Measurements from ENCODE around the gene ZCWPW2. TPM values are rescaled to one million over a fixed set of nuclear protein-coding genes. Genes with fewer than 3 reads are reported as not detected.

Gene ZCWPW2, protein sequence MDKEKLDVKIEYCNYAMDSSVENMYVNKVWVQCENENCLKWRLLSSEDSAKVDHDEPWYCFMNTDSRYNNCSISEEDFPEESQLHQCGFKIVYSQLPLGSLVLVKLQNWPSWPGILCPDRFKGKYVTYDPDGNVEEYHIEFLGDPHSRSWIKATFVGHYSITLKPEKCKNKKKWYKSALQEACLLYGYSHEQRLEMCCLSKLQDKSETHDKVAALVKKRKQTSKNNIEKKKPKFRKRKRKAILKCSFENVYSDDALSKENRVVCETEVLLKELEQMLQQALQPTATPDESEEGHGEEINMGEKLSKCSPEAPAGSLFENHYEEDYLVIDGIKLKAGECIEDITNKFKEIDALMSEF
- total RNA-seq (1 to 10 TPM; 1.2 to 6.4 (median 3.0) TPM), polyA plus RNA-seq (under 1 TPM in 2 of 3 donors, not detected in 1; 0.25 to 0.92 TPM)

GRCh38 chr3:28348629-28349468, at the start of gene ZCWPW2, which contains the start of gene AZI2:
Gene ZCWPW2, plus strand, starts transcription at chr3:28348721. Its CDS starts 64,348 bp downstream, at chr3:28413069.
Gene AZI2, minus strand, starts transcription at chr3:28348824. Its CDS starts 8,207 bp downstream, at chr3:28340617.
- TF ChIP-seq POLR2A (IDR thresholded peaks at IDR 0.05) (peak; percentile 63 to 78), EP300 (IDR thresholded peaks at IDR 0.05) (peak in 1 of 4 donors; percentile 24), POLR2AphosphoS5 (IDR thresholded peaks at IDR 0.05) (peak; percentile 86 to 95 (median 88))
- TF ChIP-seq, protein P1, sequence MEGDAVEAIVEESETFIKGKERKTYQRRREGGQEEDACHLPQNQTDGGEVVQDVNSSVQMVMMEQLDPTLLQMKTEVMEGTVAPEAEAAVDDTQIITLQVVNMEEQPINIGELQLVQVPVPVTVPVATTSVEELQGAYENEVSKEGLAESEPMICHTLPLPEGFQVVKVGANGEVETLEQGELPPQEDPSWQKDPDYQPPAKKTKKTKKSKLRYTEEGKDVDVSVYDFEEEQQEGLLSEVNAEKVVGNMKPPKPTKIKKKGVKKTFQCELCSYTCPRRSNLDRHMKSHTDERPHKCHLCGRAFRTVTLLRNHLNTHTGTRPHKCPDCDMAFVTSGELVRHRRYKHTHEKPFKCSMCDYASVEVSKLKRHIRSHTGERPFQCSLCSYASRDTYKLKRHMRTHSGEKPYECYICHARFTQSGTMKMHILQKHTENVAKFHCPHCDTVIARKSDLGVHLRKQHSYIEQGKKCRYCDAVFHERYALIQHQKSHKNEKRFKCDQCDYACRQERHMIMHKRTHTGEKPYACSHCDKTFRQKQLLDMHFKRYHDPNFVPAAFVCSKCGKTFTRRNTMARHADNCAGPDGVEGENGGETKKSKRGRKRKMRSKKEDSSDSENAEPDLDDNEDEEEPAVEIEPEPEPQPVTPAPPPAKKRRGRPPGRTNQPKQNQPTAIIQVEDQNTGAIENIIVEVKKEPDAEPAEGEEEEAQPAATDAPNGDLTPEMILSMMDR (IDR thresholded peaks at IDR 0.05): peak in 1 of 4 experiments; percentile 18
- Histone ChIP-seq H3K4me3 (peak within 1 kb of the TSS; percentile 60 to 88 (median 77)), H3K36me3 (peaks cover 0 to 7% (median 0%) of the 10 kb centered on the region in 4 donors), H3K9me3 (peaks cover 0 to 6% (median 3%) of the 10 kb centered on the region in 4 donors), H3K27me3 (no peaks in the 10 kb centered on the region), H3K4me1 (peaks cover 0 to 52% (median 25%) of the 10 kb centered on the region in 4 donors), H3K27ac (peak within 1 kb of the TSS; percentile 95 to 99 (median 98))
- intact Hi-C loops (cut with DNase I): loop anchor here (5.0 kb wide), 1 partner anchor 107 kb away; the partner anchor contains the start of gene CMC1
- peak; percentile 98 for DNase-seq
- 0 to 1% methylated on average over 83 of the region's 83 CpGs for WGBS, 2 donors

DNA sequence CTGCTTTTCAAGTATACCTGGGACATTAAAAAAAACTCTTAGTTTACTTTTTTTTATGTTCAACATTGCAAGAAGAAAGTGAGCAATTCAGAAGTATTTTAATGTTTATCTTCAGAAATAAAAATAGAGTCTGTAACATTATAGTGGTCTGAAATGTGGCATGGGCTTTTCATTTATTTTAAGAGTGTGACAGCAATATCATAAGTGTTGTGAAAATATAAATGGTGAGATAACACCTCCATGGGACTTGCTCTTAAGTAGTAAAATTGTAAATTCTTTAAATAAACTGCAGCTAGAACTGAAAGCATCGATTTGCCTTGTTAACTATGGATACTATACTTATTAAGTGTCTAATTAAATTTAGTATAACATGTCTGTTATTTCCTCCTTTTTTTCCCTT, 48.8 kb upstream of the ZCWPW2 start:
- H3K27me3 ChIP-seq: no peaks in the 10 kb centered on the region
- intact Hi-C loops (cut with DNase I): no loop called here

DNA sequence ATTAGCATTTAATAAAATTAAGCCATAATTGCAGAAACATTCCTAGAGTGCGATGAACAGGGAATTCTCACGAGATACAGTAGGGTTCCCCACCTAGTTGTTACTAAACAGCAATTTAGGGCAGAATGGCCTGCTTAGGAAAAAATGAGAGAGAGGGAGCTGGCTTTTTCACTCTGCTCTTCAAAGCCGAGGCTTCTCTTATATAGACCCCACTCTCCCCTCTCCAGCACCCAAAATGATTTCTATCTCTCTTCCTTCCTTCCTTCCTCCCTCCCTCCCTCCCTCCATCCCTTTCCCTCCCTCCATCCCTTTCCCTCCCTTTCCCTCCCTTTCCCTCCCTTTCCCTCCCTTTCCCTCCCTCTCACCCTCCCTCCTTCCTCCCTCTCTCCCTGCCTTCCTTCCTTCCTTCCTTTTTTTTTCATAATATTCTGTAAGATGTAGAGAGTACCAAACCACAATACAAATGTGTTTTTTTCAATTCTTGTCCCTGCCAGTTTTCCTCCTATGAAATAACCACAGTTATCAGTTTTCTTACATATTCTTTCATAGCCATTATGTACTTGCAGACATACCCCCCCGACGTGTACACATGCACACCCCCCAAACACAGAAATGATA, 48.1 kb upstream of the ZCWPW2 start:
- 91 to 92% methylated on average over 5 of the region's 5 CpGs for WGBS, 2 donors
- intact Hi-C loops (cut with DNase I): no loop called here

More for the DNA sequence above, 48.8 kb upstream of the ZCWPW2 start:
- H3K4me3 ChIP-seq: no peak overlapping the region
- no peaks in the 10 kb centered on the region for H3K9me3 ChIP-seq
- DNase-seq: no peak
- TF ChIP-seq POLR2AphosphoS5 (IDR thresholded peaks at IDR 0.05): no peak
- TF ChIP-seq POLR2A (IDR thresholded peaks at IDR 0.05): no peak
- TF ChIP-seq EP300 (IDR thresholded peaks at IDR 0.05): no peak
- TF ChIP-seq, protein P1 (IDR thresholded peaks at IDR 0.05): no peak
- 89 to 98% methylated on average over 1 of the region's 1 CpG for WGBS, 2 donors
- no peak overlapping the region for H3K27ac ChIP-seq
- H3K36me3 ChIP-seq: no peaks in the 10 kb centered on the region
- H3K4me1 ChIP-seq: peaks cover 0 to 5% (median 0%) of the 10 kb centered on the region in 4 donors

DNA sequence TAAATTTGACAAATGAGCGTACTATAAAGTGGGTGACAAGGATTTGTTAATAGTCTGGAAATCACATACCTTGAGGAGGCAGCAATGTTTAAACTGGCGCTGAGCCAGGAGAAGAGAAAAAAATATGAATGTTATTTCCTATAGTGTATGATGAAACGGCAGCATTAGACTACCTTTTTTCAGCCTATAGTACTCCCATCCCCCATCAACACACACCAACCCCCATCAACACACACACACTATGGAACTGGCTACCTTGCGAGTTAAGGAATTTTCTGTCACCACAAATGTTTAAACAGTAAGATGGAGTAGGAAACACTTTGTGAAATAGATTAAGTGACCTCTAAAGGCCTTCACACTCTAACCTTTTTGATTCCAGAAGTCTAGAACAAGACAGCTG, 46.8 kb upstream of the ZCWPW2 start:
- no peaks in the 10 kb centered on the region for H3K27me3 ChIP-seq
- no peaks in the 10 kb centered on the region for H3K9me3 ChIP-seq
- no peak overlapping the region for H3K27ac ChIP-seq
- no peak overlapping the region for H3K4me3 ChIP-seq
- no peaks in the 10 kb centered on the region for H3K36me3 ChIP-seq
- no peak for DNase-seq
- H3K4me1 ChIP-seq: no peaks in the 10 kb centered on the region
- intact Hi-C loops (cut with DNase I): no loop called here
- WGBS, 2 donors: 83 to 89% methylated on average over 4 of the region's 4 CpGs
- TF ChIP-seq EP300 (IDR thresholded peaks at IDR 0.05) (no peak), POLR2A (IDR thresholded peaks at IDR 0.05) (no peak), POLR2AphosphoS5 (IDR thresholded peaks at IDR 0.05) (no peak)
- TF ChIP-seq, protein P1 (IDR thresholded peaks at IDR 0.05): no peak

More for the DNA sequence above, 48.1 kb upstream of the ZCWPW2 start:
- Histone ChIP-seq H3K4me3 (no peak overlapping the region), H3K36me3 (no peaks in the 10 kb centered on the region), H3K27ac (no peak overlapping the region), H3K27me3 (no peaks in the 10 kb centered on the region), H3K4me1 (peaks cover 0 to 5% (median 0%) of the 10 kb centered on the region in 4 donors), H3K9me3 (no peaks in the 10 kb centered on the region)
- no peak for DNase-seq
- no peak for TF ChIP-seq POLR2AphosphoS5 (IDR thresholded peaks at IDR 0.05)
- TF ChIP-seq POLR2A (IDR thresholded peaks at IDR 0.05): no peak
- TF ChIP-seq, protein P1 (IDR thresholded peaks at IDR 0.05): no peak
- TF ChIP-seq EP300 (IDR thresholded peaks at IDR 0.05): no peak
